ENCODE measurements around the gene LRP2BP.
A peak's percentile ranks its signal among the peaks of the same experiment; 100 is the strongest.
"Not testable (repeated sequence)": the region's sequence is repeated elsewhere in the genome, so short reads cannot be mapped to it uniquely, and the experiment has no call there.

The LRP2BP gene

GRCh38 chr4:185394568-185395237 is 1.0 kb downstream of the LRP2BP start:
- peak; percentile 8 for DNase-seq

GRCh38 chr4:185392156-185392555 is 3.6 kb downstream of the LRP2BP start:
- DNase-seq: no peak

GRCh38 chr4:185390941-185391340 is 4.8 kb downstream of the LRP2BP start:
- DNase-seq: no peak

GRCh38 chr4:185387957-185388356 is 7.8 kb downstream of the LRP2BP start:
- no peak for DNase-seq

GRCh38 chr4:185384930-185385331 is 10.8 kb downstream of the LRP2BP start:
- peak; percentile 83 for DNase-seq

GRCh38 chr4:185384061-185384460 is 11.7 kb downstream of the LRP2BP start:
- no peak for DNase-seq

GRCh38 chr4:185383451-185383850 is 12.3 kb downstream of the LRP2BP start:
- DNase-seq: no peak

- no peak for DNase-seq
Measured at GRCh38 chr4:185382754-185383153, 13.0 kb downstream of the LRP2BP start.

GRCh38 chr4:185381288-185382196 is 14.2 kb downstream of the LRP2BP start:
- no peak for DNase-seq

GRCh38 chr4:185380320-185380719 is 15.4 kb downstream of the LRP2BP start:
- DNase-seq: no peak

- no peak for DNase-seq
Measured at GRCh38 chr4:185379326-185380295, 16.1 kb downstream of the LRP2BP start.

GRCh38 chr4:185378264-185378663 is 17.5 kb downstream of the LRP2BP start:
- no peak for DNase-seq

GRCh38 chr4:185374573-185374972 is 21.2 kb downstream of the LRP2BP start:
- DNase-seq: no peak

GRCh38 chr4:185374027-185374426 is 21.7 kb downstream of the LRP2BP start:
- DNase-seq: no peak

GRCh38 chr4:185371702-185372101 is 24.0 kb downstream of the LRP2BP start:
- no peak for DNase-seq

- DNase-seq: no peak
Measured at GRCh38 chr4:185370268-185370949, 25.3 kb downstream of the LRP2BP start.

- no peak for DNase-seq
Measured at GRCh38 chr4:185369731-185370130, 26.0 kb downstream of the LRP2BP start.

GRCh38 chr4:185364886-185365285 is 30.8 kb downstream of the LRP2BP start:
- DNase-seq: no peak

GRCh38 chr4:185363251-185363650 is 32.5 kb downstream of the LRP2BP start:
- no peak for DNase-seq

- not testable (repeated sequence) for DNase-seq
Measured at GRCh38 chr4:185362570-185362969, 33.2 kb downstream of the LRP2BP start.

GRCh38 chr4:185361872-185362271 is 33.9 kb downstream of the LRP2BP start:
- DNase-seq: no peak

GRCh38 chr4:185359767-185360446 is 35.8 kb downstream of the LRP2BP start:
- peak; percentile 35 for DNase-seq
